Activated CD4-positive, alpha-beta T cell treated with anti-CD3 and anti-CD28 coated beads, Interleukin-10, Interleukin-2, amounts not matched to agents 100 ng/mL and 50 ng/mL, durations not matched to agents 16 hours and 8 hours (primary cell): ENCODE measurements around the gene TAS2R50.

Experiments used
- DNase-seq: peaks from one replicate; pipeline ENCODE4 v3.0.0-alpha.2; 2020

Gene TAS2R50

GRCh38 chr12:10943167-10943566, 43.5 kb downstream of the TAS2R50 start:
- no peak for DNase-seq

GRCh38 chr12:10941916-10942607, 44.6 kb downstream of the TAS2R50 start:
- no peak for DNase-seq

- DNase-seq = no peak
Observed at GRCh38 chr12:10941369-10941768, 45.3 kb downstream of the TAS2R50 start.

- no peak for DNase-seq
Observed at GRCh38 chr12:10940389-10940788, 46.3 kb downstream of the TAS2R50 start.

GRCh38 chr12:10939163-10939562, 47.5 kb downstream of the TAS2R50 start, which contains the start of gene TAS2R14:
Gene TAS2R14 (minus strand): TSS chr12:10939263. CDS start chr12:10939207, 56 bp downstream.
- no peak for DNase-seq

GRCh38 chr12:10936506-10936905, 50.2 kb downstream of the TAS2R50 start:
- no peak for DNase-seq
